Glutamatergic neuron (in vitro differentiated cells): ENCODE measurements around the gene GP1BB. TPM values are rescaled to one million over a fixed set of nuclear protein-coding genes. Genes with fewer than 3 reads are reported as not detected.

ENCODE experiments used
- DNase-seq: peaks from one replicate; pipeline ENCODE4 v3.0.0; 2022
- H3K27ac Mint-ChIP-seq: one replicate; pipeline ENCODE4 v1.8.0; 2020; ENCODE audit warnings: mild to moderate bottlenecking, mixed read lengths, inconsistent platforms; ENCODE audit not compliant: unreplicated experiment
- H3K27me3 Mint-ChIP-seq: one replicate; pipeline ENCODE4 v1.8.0; 2020; ENCODE audit warnings: mild to moderate bottlenecking, moderate library complexity, mixed read lengths, inconsistent platforms; ENCODE audit not compliant: unreplicated experiment
- H3K36me3 Mint-ChIP-seq: one replicate; pipeline ENCODE4 v1.8.0; 2020; ENCODE audit warnings: mild to moderate bottlenecking, mixed read lengths, inconsistent platforms; ENCODE audit not compliant: unreplicated experiment
- H3K4me1 Mint-ChIP-seq: one replicate; pipeline ENCODE4 v1.8.0; 2020; ENCODE audit warnings: mild to moderate bottlenecking, low read depth, mixed read lengths, inconsistent platforms; ENCODE audit not compliant: unreplicated experiment
- H3K4me3 Mint-ChIP-seq: one replicate; pipeline ENCODE4 v1.8.0; 2020; ENCODE audit warnings: mild to moderate bottlenecking, mixed read lengths, inconsistent platforms; ENCODE audit not compliant: unreplicated experiment
- H3K9me3 Mint-ChIP-seq: one replicate; pipeline ENCODE4 v1.8.0; 2020; ENCODE audit warnings: mild to moderate bottlenecking, moderate library complexity, mixed read lengths, inconsistent platforms; ENCODE audit not compliant: unreplicated experiment
- long read RNA-seq: library from polyadenylated mRNA; unstranded; transcript quantifications from one replicate; pipeline ENCODE4 v2.0.0, GENCODE V29; 2020; ENCODE audit not compliant: unreplicated experiment
- total RNA-seq: library from RNA; stranded (reverse); fragmentation: NEBNext Ultra II Directional; extraction: Animal tissue kit (Norgen Biotek cat#: 25700); gene quantifications from one replicate; pipeline ENCODE4 v1.2.1, GENCODE V29; 2021; ENCODE audit not compliant: unreplicated experiment
- TF ChIP-seq, protein P1 (sequence below): fragments of 200-600 bp; sonication (generic); IDR thresholded peaks from one replicate; pipeline ENCODE4 v1.5.0; 2021; ENCODE audit not compliant: partially characterized antibody, unreplicated experiment

GP1BB gene
- total RNA-seq: 8.3 TPM
- long read RNA-seq, partial matches to known transcripts: 0 of 1 reads
- long read RNA-seq, other reads (novel, unspliced or antisense): 0 of 1 reads

DNA sequence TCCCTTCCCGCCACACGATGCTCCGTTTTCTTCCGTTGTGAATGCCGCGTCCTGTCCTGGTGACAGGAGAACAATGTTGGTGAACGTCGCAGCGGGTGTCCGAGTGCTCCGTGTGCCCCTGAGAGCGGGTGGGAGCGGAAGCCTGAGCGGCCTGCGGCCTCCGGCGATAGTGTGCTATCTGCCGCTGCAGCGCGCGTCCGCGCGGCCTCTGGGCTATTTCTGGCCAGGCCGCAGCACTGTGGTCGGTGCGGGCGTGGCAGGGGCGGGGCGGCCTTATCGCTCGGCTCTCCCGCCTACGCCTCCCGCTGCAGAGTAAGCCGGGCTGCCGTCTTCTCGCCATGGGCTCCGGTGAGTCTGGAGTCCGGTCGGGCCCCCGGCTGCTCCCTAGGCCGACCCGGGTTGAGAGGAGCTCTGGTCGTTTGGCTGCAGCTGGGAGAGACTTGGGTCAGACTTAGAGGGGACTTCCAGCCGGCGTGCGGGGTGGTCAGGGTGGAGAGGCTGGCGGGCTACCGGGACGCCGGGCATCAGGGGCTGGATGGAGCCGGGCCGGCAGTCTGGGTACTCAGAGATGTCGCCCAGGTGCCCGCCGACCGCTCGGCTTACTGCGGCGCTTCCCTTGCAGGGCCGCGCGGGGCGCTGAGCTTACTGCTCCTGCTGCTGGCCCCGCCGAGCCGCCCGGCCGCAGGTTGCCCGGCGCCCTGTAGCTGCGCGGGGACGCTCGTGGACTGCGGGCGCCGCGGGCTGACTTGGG is at the start of gene GP1BB:
GP1BB (plus strand) TSS at position 308 of the 751 bp plus-strand sequence; CDS start at position 339, 31 bp downstream.
- peaks cover 7% of the 10 kb centered on the region for H3K4me1 Mint-ChIP-seq
- H3K9me3 Mint-ChIP-seq: peaks cover 28% of the 10 kb centered on the region
- H3K36me3 Mint-ChIP-seq: peaks cover 8% of the 10 kb centered on the region
- H3K27ac Mint-ChIP-seq: no peak within 1 kb of the TSS
- TF ChIP-seq, protein P1, sequence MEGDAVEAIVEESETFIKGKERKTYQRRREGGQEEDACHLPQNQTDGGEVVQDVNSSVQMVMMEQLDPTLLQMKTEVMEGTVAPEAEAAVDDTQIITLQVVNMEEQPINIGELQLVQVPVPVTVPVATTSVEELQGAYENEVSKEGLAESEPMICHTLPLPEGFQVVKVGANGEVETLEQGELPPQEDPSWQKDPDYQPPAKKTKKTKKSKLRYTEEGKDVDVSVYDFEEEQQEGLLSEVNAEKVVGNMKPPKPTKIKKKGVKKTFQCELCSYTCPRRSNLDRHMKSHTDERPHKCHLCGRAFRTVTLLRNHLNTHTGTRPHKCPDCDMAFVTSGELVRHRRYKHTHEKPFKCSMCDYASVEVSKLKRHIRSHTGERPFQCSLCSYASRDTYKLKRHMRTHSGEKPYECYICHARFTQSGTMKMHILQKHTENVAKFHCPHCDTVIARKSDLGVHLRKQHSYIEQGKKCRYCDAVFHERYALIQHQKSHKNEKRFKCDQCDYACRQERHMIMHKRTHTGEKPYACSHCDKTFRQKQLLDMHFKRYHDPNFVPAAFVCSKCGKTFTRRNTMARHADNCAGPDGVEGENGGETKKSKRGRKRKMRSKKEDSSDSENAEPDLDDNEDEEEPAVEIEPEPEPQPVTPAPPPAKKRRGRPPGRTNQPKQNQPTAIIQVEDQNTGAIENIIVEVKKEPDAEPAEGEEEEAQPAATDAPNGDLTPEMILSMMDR: peak; percentile 46
- H3K4me3 Mint-ChIP-seq: peak within 1 kb of the TSS; percentile 70
- peak; percentile 74 for DNase-seq
- H3K27me3 Mint-ChIP-seq: peaks cover 60% of the 10 kb centered on the region

- Mint-ChIP-seq H3K36me3 (peaks cover 7% of the 10 kb centered on the region), H3K4me3 (no peak overlapping the region), H3K4me1 (peaks cover 1% of the 10 kb centered on the region), H3K27ac (no peak overlapping the region), H3K9me3 (peaks cover 2% of the 10 kb centered on the region), H3K27me3 (peaks cover 7% of the 10 kb centered on the region)
- DNase-seq: no peak
- TF ChIP-seq, protein P1: no peak
These were observed 49.7 kb upstream of the GP1BB start for GRCh38 chr22:19673660-19674059.

DNA sequence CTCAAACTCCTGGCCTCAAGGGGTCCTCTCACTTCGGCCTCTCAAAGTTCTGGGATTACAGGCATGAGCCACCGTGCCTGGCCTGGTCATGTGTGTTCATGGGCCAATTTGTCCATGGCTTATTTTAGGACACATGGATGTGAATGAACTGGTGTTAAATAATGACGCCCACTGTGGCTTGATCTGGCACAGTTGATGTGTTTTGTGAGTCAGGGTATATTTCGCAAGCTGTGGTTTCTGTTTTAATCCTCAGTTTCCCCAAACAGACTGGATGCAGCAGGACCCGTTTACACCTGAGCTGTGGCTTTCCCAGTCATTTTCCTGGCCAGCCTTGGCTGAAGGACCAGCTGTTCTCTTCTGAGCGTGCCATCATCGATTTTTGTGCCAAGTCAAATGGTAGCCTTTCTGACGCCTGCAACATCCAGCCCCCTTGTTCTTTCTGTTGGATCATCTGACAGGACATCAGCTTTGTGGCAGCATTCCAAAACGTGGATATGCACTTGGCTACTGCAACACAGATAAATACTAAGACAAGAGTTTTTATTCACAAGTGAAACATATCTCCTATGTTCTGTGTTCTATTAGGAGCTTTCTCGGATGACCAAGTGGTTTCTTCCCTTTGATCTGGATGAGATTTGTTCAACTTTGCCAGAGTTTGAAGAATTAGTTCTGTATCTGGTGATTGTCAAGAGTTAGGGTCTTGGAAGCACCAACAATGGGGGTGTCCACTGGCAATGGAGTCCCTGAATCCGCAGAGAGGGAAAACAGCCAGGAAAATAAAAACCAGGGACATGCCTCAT is 49.0 kb upstream of the GP1BB start:
- H3K27ac Mint-ChIP-seq: no peak overlapping the region
- TF ChIP-seq, protein P1: no peak
- no peak overlapping the region for H3K4me3 Mint-ChIP-seq
- H3K4me1 Mint-ChIP-seq: peaks cover 4% of the 10 kb centered on the region
- peaks cover 7% of the 10 kb centered on the region for H3K27me3 Mint-ChIP-seq
- H3K9me3 Mint-ChIP-seq: peaks cover 2% of the 10 kb centered on the region
- H3K36me3 Mint-ChIP-seq: peaks cover 7% of the 10 kb centered on the region
- no peak for DNase-seq

DNA sequence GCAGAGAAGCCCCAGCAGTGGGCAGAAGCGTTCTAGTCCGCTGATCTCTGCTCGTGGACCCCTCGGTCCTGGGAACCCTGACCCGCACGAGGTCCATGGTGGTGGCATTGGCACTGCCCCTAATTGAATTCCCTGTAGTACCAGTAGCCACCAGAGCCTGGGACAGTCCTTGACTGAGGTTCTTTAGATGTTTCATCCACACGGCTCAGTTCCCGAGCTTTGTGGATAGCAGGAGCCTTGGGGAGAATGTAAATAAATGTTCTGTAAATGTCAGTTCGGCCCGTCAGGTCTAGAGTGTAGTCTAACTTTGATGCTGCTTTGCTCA is 48.4 kb upstream of the GP1BB start:
- TF ChIP-seq, protein P1: no peak
- no peak overlapping the region for H3K27ac Mint-ChIP-seq
- H3K27me3 Mint-ChIP-seq: peaks cover 7% of the 10 kb centered on the region
- peaks cover 2% of the 10 kb centered on the region for H3K9me3 Mint-ChIP-seq
- no peak overlapping the region for H3K4me3 Mint-ChIP-seq
- peaks cover 5% of the 10 kb centered on the region for H3K4me1 Mint-ChIP-seq
- H3K36me3 Mint-ChIP-seq: peaks cover 7% of the 10 kb centered on the region
- DNase-seq: no peak
